ENCODE data around the gene DOCK9. TPM values are rescaled to one million over a fixed set of nuclear protein-coding genes. Genes with fewer than 3 reads are reported as not detected.

The DOCK9 gene
- total RNA-seq, 2 experiments from 2014 or later: 102 to 107 TPM

Other genes starting within 250 kb of the DOCK9 start
- gene SLC15A1, start 225.4 kb downstream of the DOCK9 start, total RNA-seq: not detected
- 10 to 100 TPM; 79.1 to 80.8 TPM for gene UBAC2, start 222.8 kb upstream of the DOCK9 start, total RNA-seq